K562 (cell line): ENCODE data around the gene CFAP73. TPM values are rescaled to one million over a fixed set of nuclear protein-coding genes. Genes with fewer than 3 reads are reported as not detected.
A peak's percentile ranks its signal among the peaks of the same experiment; 100 is the strongest.
"Not testable (repeated sequence)": the region's sequence is repeated elsewhere in the genome, so short reads cannot be mapped to it uniquely, and the experiment has no call there.

Experiments
- ATAC-seq: fragments of 200-7000 bp; cut with Tn5 transposase; 3 replicates; pipeline ENCODE4 v1.9.1; 2020; ENCODE audit warnings: moderate library complexity
- BruUV-seq: library from RNA; stranded (reverse); fragments of 400-500 nt; replicated peaks from 2 replicates; lab custom pipeline; 2021; lab: Mats Ljungman, UMichigan
- CTCF ChIA-PET: fragments of 300-600 bp; formaldehyde crosslinking; extraction: SDS; loops from one replicate; lab custom pipeline; 2021; ENCODE audit warnings: low intra/inter-chr PET ratio; lab: Yijun Ruan, JAX
- POLR2A ChIA-PET: fragments of 300-600, 350-650 bp; sonication (Branson Sonifier 250); formaldehyde crosslinking; extraction: SDS; loops from one replicate; lab custom pipeline; 2021; ENCODE audit warnings: antibody characterized with exemption, inconsistent platforms; lab: Yijun Ruan, JAX
- DNase-seq, 4 experiments: peaks; one replicate each; pipeline versions ENCODE4 v3.0.0 to v3.0.0-alpha.2; 2011 to 2018; ENCODE audit warnings: low spot score in 3 of 4, mixed read lengths in 3 of 4; ENCODE audit errors: extremely low read depth in 1 of 4
- FAIRE-seq: peaks from 2 replicates; lab custom pipeline; 2011; peaks lifted over from hg19 to GRCh38; lab: Jason Lieb, UNC
- H2AFZ ChIP-seq: 2 replicates; pipeline ENCODE4 v1.6.0; 2011; ENCODE audit warnings: low read depth, low read length, control low read depth, inconsistent platforms
- H3K27ac ChIP-seq: fragments of 200-600 bp; 3 replicates; pipeline ENCODE4 v1.8.0; 2011; ENCODE audit warnings: low read depth, mild to moderate bottlenecking, control low read depth, inconsistent platforms, low read length, moderate library complexity, mixed read lengths; ENCODE audit errors: extremely low read depth
- H3K27me3 ChIP-seq, 2 experiments: fragments of 300-600 bp in 1 of 2; 2 replicates in 1 of 2; 3 replicates in 1 of 2; pipeline versions ENCODE4 v1.6.0 to v1.8.0; 2011; ENCODE audit warnings: inconsistent platforms in 2 of 2, low read length in 2 of 2, mild to moderate bottlenecking in 1 of 2, mixed read lengths in 1 of 2, moderate library complexity in 1 of 2; ENCODE audit not compliant: control insufficient read depth in 2 of 2, insufficient read depth in 2 of 2
- H3K36me3 ChIP-seq: fragments of 300-600 bp; 3 replicates; pipeline ENCODE4 v1.8.0; 2011; ENCODE audit warnings: mild to moderate bottlenecking, low read length, inconsistent platforms; ENCODE audit not compliant: control insufficient read depth, insufficient read depth
- H3K4me1 ChIP-seq, 2 experiments: fragments of 200-600 bp in 1 of 2; replicated peaks in 1 of 2; 2 replicates in 1 of 2; 3 replicates in 1 of 2; pipeline versions ENCODE4 v1.5.1 to v1.8.0; 2011; ENCODE audit warnings: inconsistent platforms in 2 of 2, low read length in 2 of 2, mild to moderate bottlenecking in 1 of 2, mixed read lengths in 1 of 2, moderate library complexity in 1 of 2; ENCODE audit not compliant: control insufficient read depth in 2 of 2, insufficient read depth in 2 of 2
- H3K4me2 ChIP-seq: 2 replicates; pipeline ENCODE4 v1.6.1; 2011; ENCODE audit warnings: low read length, control low read depth, inconsistent platforms, mixed read lengths; ENCODE audit not compliant: insufficient read depth
- H3K4me3 ChIP-seq: fragments of 200-600 bp; sonication (generic), shearing (Covaris generic); 2 replicates; pipeline ENCODE4 v1.5.1; 2016; ENCODE audit warnings: control low read depth, inconsistent platforms
- H3K79me2 ChIP-seq: fragments of 200-600 bp; 3 replicates; pipeline ENCODE4 v1.8.0; 2011; ENCODE audit warnings: low read length, inconsistent platforms; ENCODE audit not compliant: control insufficient read depth, insufficient read depth
- H3K9ac ChIP-seq, 2 experiments: 2 replicates each; pipeline versions ENCODE4 v1.6.0 to v1.6.1; 2011; ENCODE audit warnings: low read depth in 2 of 2, low read length in 2 of 2, control low read depth in 1 of 2, inconsistent platforms in 1 of 2, mild to moderate bottlenecking in 1 of 2, mixed read lengths in 1 of 2; ENCODE audit not compliant: insufficient read depth in 1 of 2
- H3K9me1 ChIP-seq: one replicate; pipeline ENCODE4 v1.6.0; 2011; ENCODE audit warnings: inconsistent platforms, mild to moderate bottlenecking, low read length, moderate library complexity; ENCODE audit not compliant: control insufficient read depth, insufficient read depth
- H3K9me3 ChIP-seq: replicated peaks from 2 replicates; pipeline ENCODE4 v1.5.1; 2011; ENCODE audit warnings: low read depth, low read length, inconsistent platforms; ENCODE audit not compliant: control insufficient read depth, insufficient read depth
- H4K20me1 ChIP-seq: replicated peaks from 2 replicates; pipeline ENCODE4 v1.6.1; 2011; ENCODE audit warnings: low read length, inconsistent platforms, mixed read lengths; ENCODE audit not compliant: control insufficient read depth, insufficient read depth
- E4F1 ChIP-seq: fragments of 250-450 bp; sonication (Bioruptor Pico); IDR thresholded peaks from 2 replicates; pipeline ENCODE4 v1.5.0; 2021; ENCODE audit warnings: mild to moderate bottlenecking, borderline replicate concordance
- LARP7 ChIP-seq: fragments of 450-650 bp; IDR thresholded peaks from 2 replicates; pipeline ENCODE4 v1.6.1; 2016
- MAFF ChIP-seq: IDR thresholded peaks from 2 replicates; pipeline ENCODE4 v1.6.1; 2012; ENCODE audit warnings: low read length, improper control_type of control experiment
- MCM7 ChIP-seq, 2 experiments: fragments of 450-650 bp; IDR thresholded peaks; 2 replicates each; pipeline ENCODE4 v1.6.1; 2016 to 2018
- MEIS2 ChIP-seq: fragments of 450-650 bp; IDR thresholded peaks from 2 replicates; pipeline ENCODE4 v1.6.1; 2014; ENCODE audit warnings: mild to moderate bottlenecking; ENCODE audit not compliant: partially characterized antibody
- MXI1 ChIP-seq: IDR thresholded peaks from 2 replicates; pipeline ENCODE4 v1.6.1; 2011; ENCODE audit warnings: low read depth, mild to moderate bottlenecking, improper control_type of control experiment, low read length
- POLR2A ChIP-seq: fragments of 450-650 bp; conservative IDR thresholded peaks from 2 replicates; pipeline ENCODE4 v1.6.1; 2016
- SIRT6 ChIP-seq: IDR thresholded peaks from one replicate; pipeline ENCODE4 v1.6.1; 2012; ENCODE audit warnings: low read depth, mild to moderate bottlenecking, control low read depth, inconsistent platforms, low read length, moderate library complexity
- ZBED1 ChIP-seq: IDR thresholded peaks from 2 replicates; pipeline ENCODE4 v1.6.1; 2014
- ZNF121 ChIP-seq: sonication (generic); formaldehyde crosslinking; conservative IDR thresholded peaks from 2 replicates; pipeline ENCODE4 v1.8.0; 2022; ENCODE audit warnings: missing genetic modification reagents
- WGBS: fragments of 100-300 bp; shearing (Covaris generic); methylation state at CpG from one replicate; pipeline ENCODE4 v1.1.6; 2016; ENCODE audit warnings: low coverage, mixed read lengths; ENCODE audit not compliant: insufficient coverage; ENCODE audit errors: missing lambda C conversion rate; 5-methylcytosine and 5-hydroxymethylcytosine counted together
- in situ Hi-C: fragments of 300-500 bp; cut with MboI; formaldehyde crosslinking; loops from 4 replicates; pipeline ENCODE4 v1.15.0; 2018; ENCODE audit warnings: inconsistent platforms, mixed read lengths
- intact Hi-C: fragments of 100-400 bp; cut with micrococcal nuclease; formaldehyde crosslinking; loops from 2 replicates; pipeline ENCODE4 v1.14.2; 2022
- polyA plus RNA-seq, 8 experiments: library from polyadenylated mRNA; depleted of rRNA in 4 of 8; stranded (reverse) in 5 of 8; unstranded in 3 of 8; fragments of >200 nt; fragmentation: Nextera tagmentation in 2 of 8; fragmentation: Illumina TruSeq in 1 of 8; extraction: Ambion mirVana in 2 of 8; extraction: Trizol in 1 of 8; gene quantifications; 2 replicates each; pipeline versions ENCODE4 v1.2.1 to v1.2.3, GENCODE V29; 2011 to 2014; ENCODE audit warnings: inconsistent platforms in 1 of 8, missing spikeins in 1 of 8
- total RNA-seq, 7 experiments: library from RNA; depleted of rRNA in 6 of 7; stranded (reverse); fragments of >200 nt in 6 of 7; fragmentation: Illumina TruSeq in 2 of 7; extraction: Trizol in 2 of 7; gene quantifications; 2 replicates each; pipeline versions ENCODE4 v1.2.1 to v1.2.3, GENCODE V29; 2011 to 2021; ENCODE audit warnings: low replicate concordance in 1 of 7

The CFAP73 gene
- total and polyA plus RNA-seq, 9 of the 15 experiments (the other 6 are each of a cell fraction or from before 2014, with no cell fraction given), result not detected

DNA sequence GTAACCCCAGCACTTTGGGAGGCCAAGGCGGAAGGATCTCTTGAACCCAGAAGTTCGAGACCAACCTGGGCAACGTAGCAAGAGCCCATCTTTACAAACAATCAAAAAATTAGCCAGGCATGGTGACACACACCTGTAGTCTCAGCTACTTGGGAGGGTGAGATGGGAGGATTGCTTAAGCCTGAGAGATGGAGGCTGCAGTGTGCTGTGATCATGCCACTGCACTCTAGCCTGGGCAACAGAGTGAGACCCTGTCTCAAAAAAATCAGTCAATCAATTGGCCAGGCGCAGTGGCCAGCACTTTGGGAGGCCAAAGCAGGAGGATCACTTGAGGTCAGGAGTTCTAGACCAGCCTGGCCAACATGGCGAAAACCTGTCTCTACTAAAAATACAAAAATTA lies 57.3 kb downstream of the CFAP73 start:
- WGBS, result 92% methylated on average over 4 of the region's 5 CpGs
- H3K36me3 ChIP-seq, H3K9me3 ChIP-seq, CTCF ChIA-PET, H3K9me1 ChIP-seq, H2AFZ ChIP-seq, H4K20me1 ChIP-seq, H3K4me3 ChIP-seq, H3K79me2 ChIP-seq, in situ Hi-C loops, BruUV-seq, H3K9ac ChIP-seq, DNase-seq, ATAC-seq, intact Hi-C loops, POLR2A ChIA-PET, H3K27ac ChIP-seq, H3K27me3 ChIP-seq, FAIRE-seq, H3K4me2 ChIP-seq: not testable (repeated sequence)
- TF ChIP-seq ZNF121 (CRISPR knock-in tag), result peak; percentile 45; the same call in 1 of the 2 replicates
- peaks cover 23 to 29% of the 10 kb centered on the region in 2 experiments for H3K4me1 ChIP-seq

- intact Hi-C loops, result no loop called here
- no peaks in the 10 kb centered on the region for H4K20me1 ChIP-seq
- peak overlapping the region; percentile 15; the same call in 1 of the 3 replicates for H3K27ac ChIP-seq
- 41% methylated on average over 6 of the region's 6 CpGs for WGBS
- no TSS peak for BruUV-seq
- CTCF ChIA-PET, result no interaction called here
- peaks cover 23 to 29% of the 10 kb centered on the region in 2 experiments for H3K4me1 ChIP-seq
- H3K27me3 ChIP-seq, result no peaks in the 10 kb centered on the region
- H3K9me3 ChIP-seq, result no peaks in the 10 kb centered on the region
- POLR2A ChIA-PET, result interaction anchor here (0.5 to 0.9 kb wide), 4 partner anchors 15 to 375 kb away, joined by 3 to 4 read pairs (median 3); no protein-coding TSS in a partner anchor
- H2AFZ ChIP-seq, result peak overlapping the region; percentile 78
- no peaks in the 10 kb centered on the region for H3K36me3 ChIP-seq
- no peak overlapping the region for H3K9ac ChIP-seq
- no peak overlapping the region for H3K4me3 ChIP-seq
- in situ Hi-C loops, result no loop called here
- no peaks in the 10 kb centered on the region for H3K9me1 ChIP-seq
- ATAC-seq (no peak), DNase-seq (no peak), FAIRE-seq (no peak)
- H3K4me2 ChIP-seq, result no peak overlapping the region
- no peaks in the 10 kb centered on the region for H3K79me2 ChIP-seq
- TF ChIP-seq MCM7 (IDR thresholded peaks at IDR 0.05), result no peak
- no peak for TF ChIP-seq MXI1
- TF ChIP-seq E4F1 (CRISPR knock-in tag), result no peak
- no peak for TF ChIP-seq POLR2A
- no peak for TF ChIP-seq LARP7
- TF ChIP-seq MAFF, result no peak
- TF ChIP-seq ZBED1, result no peak
- TF ChIP-seq SIRT6, result no peak
- no peak for TF ChIP-seq MEIS2
- TF ChIP-seq, all 486 proteins: peak for 0
These were observed 58.1 kb downstream of the CFAP73 start for GRCh38 chr12:113207613-113208040.
